H1 (cell line): ENCODE measurements around the gene PHTF2. TPM values are rescaled to one million over a fixed set of nuclear protein-coding genes. Genes with fewer than 3 reads are reported as not detected.

Experiments used
- CTCF ChIA-PET: fragments of 300-600 bp; sonication (Branson Sonifier 250); formaldehyde crosslinking; loops from one replicate; lab custom pipeline; 2021; ENCODE audit not compliant: partially characterized antibody; lab: Charles Lee
- POLR2A ChIA-PET: fragments of 300-600 bp; sonication (Branson Sonifier 250); formaldehyde crosslinking; loops from one replicate; lab custom pipeline; 2021; ENCODE audit warnings: inconsistent platforms; ENCODE audit not compliant: partially characterized antibody; lab: Charles Lee
- DNase-seq, 2 experiments: peaks; one replicate each; pipeline versions ENCODE4 v3.0.0 to v3.0.0-alpha.2; 2010 to 2022; ENCODE audit warnings: low spot score in 2 of 2, low read depth in 1 of 2, mixed read lengths in 1 of 2
- FAIRE-seq: peaks from 2 replicates; lab custom pipeline; 2011; peaks lifted over from hg19 to GRCh38; lab: Jason Lieb, UNC
- H2AFZ ChIP-seq: 2 replicates; pipeline ENCODE4 v1.8.1; 2012; ENCODE audit warnings: low read length, inconsistent platforms
- H2AK5ac ChIP-seq: 2 replicates; pipeline ENCODE4 v1.6.1; 2013; ENCODE audit warnings: low read depth, low read length
- H2BK120ac ChIP-seq: replicated peaks from 2 replicates; pipeline ENCODE3; 2013; ENCODE audit warnings: low read depth, low read length, inconsistent platforms
- H2BK12ac ChIP-seq: 2 replicates; pipeline ENCODE4 v1.6.1; 2013; ENCODE audit warnings: low read depth, low read length
- H2BK15ac ChIP-seq: 2 replicates; pipeline ENCODE4 v1.6.1; 2013; ENCODE audit warnings: low read length
- H2BK20ac ChIP-seq: 2 replicates; pipeline ENCODE4 v1.6.1; 2013; ENCODE audit warnings: low read length
- H2BK5ac ChIP-seq: 2 replicates; pipeline ENCODE4 v1.6.1; 2013; ENCODE audit warnings: low read depth, low read length
- H3K14ac ChIP-seq: 2 replicates; pipeline ENCODE4 v1.6.1; 2013; ENCODE audit warnings: inconsistent platforms; ENCODE audit not compliant: insufficient read length
- H3K18ac ChIP-seq: 2 replicates; pipeline ENCODE4 v1.6.1; 2013; ENCODE audit warnings: low read length; ENCODE audit errors: extremely low read depth
- H3K23ac ChIP-seq: 2 replicates; pipeline ENCODE4 v1.6.1; 2013; ENCODE audit warnings: inconsistent platforms; ENCODE audit not compliant: insufficient read length
- H3K23me2 ChIP-seq: 2 replicates; pipeline ENCODE4 v1.6.1; 2013; ENCODE audit warnings: low read depth, low read length
- H3K27ac ChIP-seq: 2 replicates; pipeline ENCODE4 v1.6.1; 2011; ENCODE audit warnings: low read depth, low read length, inconsistent platforms
- H3K27me3 ChIP-seq, 4 experiments: replicated peaks in 1 of 4; 1 replicate in 1 of 4; 2 replicates in 3 of 4; pipeline versions ENCODE4 v1.6.1 to v1.8.1; 2011 to 2013; ENCODE audit warnings: low read length in 3 of 4, mild to moderate bottlenecking in 3 of 4, inconsistent platforms in 2 of 4, mixed read lengths in 2 of 4, moderate library complexity in 1 of 4; ENCODE audit not compliant: control insufficient read depth in 3 of 4, insufficient read depth in 3 of 4; ENCODE audit errors: extremely low read depth in 1 of 4
- H3K36me3 ChIP-seq, 4 experiments: 2 replicates each; pipeline versions ENCODE4 v1.6.1 to v1.8.1; 2011 to 2013; ENCODE audit warnings: mild to moderate bottlenecking in 4 of 4, low read length in 3 of 4, moderate library complexity in 2 of 4, control low read depth in 1 of 4, inconsistent platforms in 1 of 4; ENCODE audit not compliant: insufficient read depth in 4 of 4, control insufficient read depth in 2 of 4
- H3K4ac ChIP-seq: replicated peaks from 2 replicates; pipeline ENCODE3; 2013; ENCODE audit warnings: low read length, low read depth, mixed read lengths, inconsistent platforms; ENCODE audit not compliant: insufficient read length
- H3K4me1 ChIP-seq, 4 experiments: replicated peaks in 1 of 4; 1 replicate in 1 of 4; 2 replicates in 3 of 4; pipeline versions ENCODE4 v1.6.1 to v1.8.1; 2011 to 2013; ENCODE audit warnings: low read length in 3 of 4, inconsistent platforms in 2 of 4, mixed read lengths in 1 of 4; ENCODE audit not compliant: insufficient read depth in 4 of 4, control insufficient read depth in 3 of 4
- H3K4me2 ChIP-seq, 2 experiments: 2 replicates each; pipeline versions ENCODE4 v1.6.1 to v1.8.1; 2011 to 2013; ENCODE audit warnings: low read depth in 2 of 2, low read length in 2 of 2, control low read depth in 1 of 2, inconsistent platforms in 1 of 2, mild to moderate bottlenecking in 1 of 2; ENCODE audit not compliant: insufficient read depth in 1 of 2
- H3K4me3 ChIP-seq, 4 experiments: fragments of 200-600, 300-600 bp in 1 of 4; sonication (generic), shearing (Covaris generic), sonication (Bioruptor Twin) in 1 of 4; 2 replicates each; pipeline versions ENCODE4 v1.5.1 to v1.8.1; 2011 to 2016; ENCODE audit warnings: low read length in 4 of 4, low read depth in 3 of 4, control low read depth in 2 of 4, inconsistent platforms in 2 of 4, mild to moderate bottlenecking in 2 of 4, mixed read lengths in 1 of 4, moderate library complexity in 1 of 4; ENCODE audit not compliant: insufficient read depth in 2 of 4; ENCODE audit errors: extremely low read depth in 1 of 4
- H3K56ac ChIP-seq: replicated peaks from 2 replicates; pipeline ENCODE3; 2013; ENCODE audit warnings: low read depth, mild to moderate bottlenecking, mixed read lengths, low read length, inconsistent platforms; ENCODE audit not compliant: insufficient read length
- H3K79me1 ChIP-seq: 2 replicates; pipeline ENCODE4 v1.6.1; 2013; ENCODE audit warnings: low read depth, low read length, control low read depth
- H3K79me2 ChIP-seq, 2 experiments: 2 replicates each; pipeline versions ENCODE4 v1.6.1 to v1.8.1; 2012 to 2013; ENCODE audit warnings: low read length in 2 of 2, mild to moderate bottlenecking in 2 of 2, inconsistent platforms in 1 of 2; ENCODE audit not compliant: insufficient read depth in 2 of 2, control insufficient read depth in 1 of 2
- H3K9ac ChIP-seq, 4 experiments: replicated peaks in 1 of 4; 1 replicate in 1 of 4; 2 replicates in 3 of 4; pipeline versions ENCODE4 v1.6.1 to v1.8.1; 2011 to 2013; ENCODE audit warnings: low read depth in 3 of 4, low read length in 3 of 4, control low read depth in 2 of 4, mild to moderate bottlenecking in 2 of 4, moderate library complexity in 2 of 4, inconsistent platforms in 1 of 4; ENCODE audit errors: extremely low read depth in 1 of 4
- H3K9me3 ChIP-seq, 2 experiments: 2 replicates each; pipeline versions ENCODE4 v1.6.1 to v1.8.1; 2012 to 2013; ENCODE audit warnings: mild to moderate bottlenecking in 2 of 2, moderate library complexity in 2 of 2, control low read depth in 1 of 2, inconsistent platforms in 1 of 2, low read depth in 1 of 2, low read length in 1 of 2, mixed read lengths in 1 of 2; ENCODE audit not compliant: insufficient read depth in 2 of 2
- H4K20me1 ChIP-seq, 2 experiments: replicated peaks in 1 of 2; 2 replicates each; pipeline versions ENCODE3 to v1.8.1; 2011 to 2013; ENCODE audit warnings: inconsistent platforms in 2 of 2, low read length in 2 of 2, mild to moderate bottlenecking in 1 of 2; ENCODE audit not compliant: insufficient read depth in 2 of 2, control insufficient read depth in 1 of 2
- H4K5ac ChIP-seq: 2 replicates; pipeline ENCODE4 v1.6.1; 2013; ENCODE audit warnings: low read length, low read depth, mixed read lengths, inconsistent platforms; ENCODE audit not compliant: insufficient read length
- H4K8ac ChIP-seq: 2 replicates; pipeline ENCODE4 v1.8.0; 2013; ENCODE audit warnings: mild to moderate bottlenecking, moderate library complexity, low read length, inconsistent platforms; ENCODE audit not compliant: insufficient read depth; ENCODE audit errors: extremely low read depth
- H4K91ac ChIP-seq: replicated peaks from 2 replicates; pipeline ENCODE3; 2013; ENCODE audit warnings: low read length, mixed read lengths, inconsistent platforms; ENCODE audit not compliant: insufficient read length
- CBX5 ChIP-seq: fragments of 300-800, 300-1000 bp; sonication (generic); IDR thresholded peaks from 2 replicates; pipeline ENCODE4 v1.7.1; 2016; ENCODE audit warnings: antibody characterized with exemption, low read length, low read depth
- CEBPB ChIP-seq: IDR thresholded peaks from 2 replicates; pipeline ENCODE4 v1.6.1; 2012; ENCODE audit warnings: low read depth, low read length
- CREB1 ChIP-seq: IDR thresholded peaks from 2 replicates; pipeline ENCODE4 v1.6.1; 2012; ENCODE audit warnings: inconsistent platforms
- KDM4A ChIP-seq: IDR thresholded peaks from one replicate; pipeline ENCODE4 v1.7.1; 2012; ENCODE audit warnings: low read depth, mild to moderate bottlenecking, moderate library complexity, low read length, inconsistent platforms; ENCODE audit not compliant: severe bottlenecking
- KDM5A ChIP-seq: fragments of 200-600 bp; IDR thresholded peaks from 2 replicates; pipeline ENCODE4 v1.7.1; 2012; ENCODE audit warnings: mild to moderate bottlenecking, low read length, inconsistent platforms, mixed read lengths
- RFX5 ChIP-seq: IDR thresholded peaks from 2 replicates; pipeline ENCODE4 v1.6.1; 2011; ENCODE audit warnings: low read depth, low read length, improper control_type of control experiment, borderline replicate concordance
- SIRT6 ChIP-seq: IDR thresholded peaks from one replicate; pipeline ENCODE4 v1.7.1; 2012; ENCODE audit warnings: low read length, inconsistent platforms
- SRF ChIP-seq: IDR thresholded peaks from 2 replicates; pipeline ENCODE4 v1.6.1; 2011; ENCODE audit warnings: mild to moderate bottlenecking, low read depth, low read length, moderate library complexity
- TCF12 ChIP-seq: IDR thresholded peaks from 2 replicates; pipeline ENCODE4 v1.6.1; 2011; ENCODE audit warnings: low read depth, mild to moderate bottlenecking, low read length
- WGBS, 2 experiments: shearing (Covaris generic) in 1 of 2; methylation state at CpG; one replicate each; pipeline versions ENCODE4 v1.1.6 to v1.1.7; 2013 to 2015; ENCODE audit warnings: low lambda C conversion rate in 2 of 2, mixed read lengths in 2 of 2, inconsistent platforms in 1 of 2, low coverage in 1 of 2, missing lambda C conversion rate in 1 of 2; ENCODE audit not compliant: insufficient replicate concordance in 2 of 2, insufficient coverage in 1 of 2, insufficient read length in 1 of 2; ENCODE audit errors: extremely low coverage in 1 of 2, missing lambda C conversion rate in 1 of 2; 5-methylcytosine and 5-hydroxymethylcytosine counted together
- polyA plus RNA-seq, 7 experiments: library from polyadenylated mRNA; depleted of rRNA in 3 of 7; stranded (reverse) in 5 of 7; unstranded in 2 of 7; fragments of >200 nt in 5 of 7; fragments of 200-250 nt in 2 of 7; gene quantifications; 1 replicate in 5 of 7; 2 replicates in 1 of 7; 4 replicates in 1 of 7; pipeline versions ENCODE4 v1.2.1 to v1.2.3, GENCODE V29; 2011 to 2013; ENCODE audit warnings: missing spikeins in 2 of 7, mixed read lengths in 2 of 7
- total RNA-seq: library from RNA; stranded (reverse); fragmentation: NEBNext Ultra II Directional; extraction: Animal tissue kit (Norgen Biotek cat#: 25700); gene quantifications from 2 replicates; pipeline ENCODE4 v1.2.1, GENCODE V29; 2021
- TF ChIP-seq, protein P1 (sequence below): IDR thresholded peaks from 2 replicates; pipeline ENCODE4 v1.6.1; 2012; ENCODE audit warnings: inconsistent platforms
- TF ChIP-seq, protein P2 (sequence below): IDR thresholded peaks from 2 replicates; pipeline ENCODE4 v1.6.1; 2012; ENCODE audit warnings: inconsistent platforms

PHTF2 gene
- total and polyA plus RNA-seq, 2 of the 8 experiments (the other 6 are each of a cell fraction or from before 2014, with no cell fraction given): 9.0 to 25.4 TPM

DNA sequence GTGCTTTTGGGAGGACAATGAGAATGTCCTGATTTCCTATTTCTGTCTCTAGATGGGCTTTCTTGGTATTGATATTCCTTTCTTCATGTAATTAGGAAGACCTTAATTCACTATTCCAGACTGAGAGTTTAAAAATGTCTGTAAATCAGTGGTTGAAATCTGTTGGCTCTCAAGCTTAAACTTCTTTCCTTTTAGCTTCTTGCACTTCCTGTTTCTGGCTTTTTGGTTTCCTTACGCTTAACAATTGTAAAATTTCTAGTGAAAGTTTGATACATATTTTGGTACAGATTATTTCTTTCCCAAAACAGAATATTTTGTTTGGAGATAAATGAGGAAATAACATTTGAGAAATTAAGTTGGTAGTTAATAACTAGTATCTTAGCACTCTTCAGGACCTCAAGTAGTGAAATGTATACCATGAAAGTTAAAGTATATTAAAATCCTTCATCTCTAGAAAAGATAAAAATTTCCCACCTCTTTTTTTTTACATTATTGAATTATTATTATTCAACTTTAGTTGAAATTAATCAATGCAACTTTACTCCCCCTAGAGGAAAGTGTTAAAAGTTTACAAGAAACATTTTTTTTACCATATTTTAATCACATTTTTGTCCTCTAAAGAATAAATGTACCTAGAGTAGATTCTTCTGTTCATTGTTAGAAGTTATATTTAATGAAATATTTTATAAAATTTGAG is 137.2 kb downstream of the PHTF2 start:
- Histone ChIP-seq H4K8ac (no peak overlapping the region), H3K9ac (no peak overlapping the region), H3K4ac (no peak overlapping the region), H3K27ac (no peak overlapping the region), H4K20me1 (no peaks in the 10 kb centered on the region), H3K14ac (no peak overlapping the region), H2BK120ac (no peak overlapping the region), H3K4me2 (no peak overlapping the region), H4K91ac (no peak overlapping the region), H4K5ac (no peak overlapping the region), H3K9me3 (no peaks in the 10 kb centered on the region), H2BK15ac (no peak overlapping the region), H2BK5ac (no peak overlapping the region), H3K18ac (no peak overlapping the region), H2BK20ac (no peak overlapping the region), H3K27me3 (no peaks in the 10 kb centered on the region), H2BK12ac (no peak overlapping the region), H3K4me1 (peaks cover 0 to 3% (median 0%) of the 10 kb centered on the region in 4 experiments; a peak in 1 of 7 replicates), H3K23ac (no peak overlapping the region), H2AFZ (no peak overlapping the region), H2AK5ac (no peak overlapping the region), H3K36me3 (no peaks in the 10 kb centered on the region), H3K4me3 (no peak overlapping the region), H3K23me2 (no peaks in the 10 kb centered on the region), H3K79me1 (no peaks in the 10 kb centered on the region), H3K79me2 (no peaks in the 10 kb centered on the region), H3K56ac (no peak overlapping the region)
- FAIRE-seq: no peak
- WGBS, 2 experiments: 96% methylated on average over 1 of the region's 1 CpG; no CpG with 5 or more reads in 1 of the 2 experiments
- POLR2A ChIA-PET: no interaction called here
- CTCF ChIA-PET: interaction anchor here (0.6 to 1.9 kb wide), 10 partner anchors 12 to 289 kb away, joined by 3 to 6 read pairs (median 3); no protein-coding TSS in a partner anchor
- DNase-seq: no peak
- no peak for TF ChIP-seq CBX5
- TF ChIP-seq SIRT6: no peak
- TF ChIP-seq TCF12: no peak
- TF ChIP-seq KDM4A: no peak
- TF ChIP-seq, protein P1, sequence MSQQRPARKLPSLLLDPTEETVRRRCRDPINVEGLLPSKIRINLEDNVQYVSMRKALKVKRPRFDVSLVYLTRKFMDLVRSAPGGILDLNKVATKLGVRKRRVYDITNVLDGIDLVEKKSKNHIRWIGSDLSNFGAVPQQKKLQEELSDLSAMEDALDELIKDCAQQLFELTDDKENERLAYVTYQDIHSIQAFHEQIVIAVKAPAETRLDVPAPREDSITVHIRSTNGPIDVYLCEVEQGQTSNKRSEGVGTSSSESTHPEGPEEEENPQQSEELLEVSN: no peak
- no peak for TF ChIP-seq KDM5A
- TF ChIP-seq CEBPB: no peak
- TF ChIP-seq, protein P2, sequence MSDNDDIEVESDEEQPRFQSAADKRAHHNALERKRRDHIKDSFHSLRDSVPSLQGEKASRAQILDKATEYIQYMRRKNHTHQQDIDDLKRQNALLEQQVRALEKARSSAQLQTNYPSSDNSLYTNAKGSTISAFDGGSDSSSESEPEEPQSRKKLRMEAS: no peak
- no peak for TF ChIP-seq SRF
- TF ChIP-seq CREB1: no peak
- no peak for TF ChIP-seq RFX5
